PC-9 (cell line): ENCODE measurements around the gene PLAAT4. TPM values are rescaled to one million over a fixed set of nuclear protein-coding genes. Genes with fewer than 3 reads are reported as not detected.

Source experiments
- BruUV-seq: library from RNA; stranded (reverse); fragments of 400-500 nt; replicated peaks from 2 replicates; lab custom pipeline; 2021; lab: Mats Ljungman, UMichigan
- CTCF ChIA-PET: fragments of 300-600 bp; sonication (Branson Sonifier 250); formaldehyde crosslinking; loops from one replicate; lab custom pipeline; 2022; ENCODE audit warnings: antibody characterized with exemption; lab: Charles Lee
- POLR2A ChIA-PET: fragments of 300-600 bp; sonication (Branson Sonifier 250); formaldehyde crosslinking; loops from one replicate; lab custom pipeline; 2022; ENCODE audit warnings: antibody characterized with exemption; ENCODE audit not compliant: unreplicated experiment; lab: Charles Lee
- DNase-seq, 2 experiments: peaks; one replicate each; pipeline versions ENCODE4 v3.0.0 to v3.0.0-alpha.2; 2015 to 2022; ENCODE audit warnings: mixed read lengths in 1 of 2
- H2AFZ ChIP-seq: fragments of 200-600 bp; sonication (generic); 2 replicates; pipeline ENCODE4 v1.8.1; 2017; ENCODE audit warnings: antibody characterized with exemption
- H3F3A ChIP-seq: fragments of 200-600 bp; sonication (generic); 2 replicates; pipeline ENCODE4 v1.8.1; 2017; ENCODE audit warnings: antibody characterized with exemption, mild to moderate bottlenecking, low read depth; ENCODE audit not compliant: insufficient read depth
- H3K27ac ChIP-seq: fragments of 200-600 bp; sonication (generic); 2 replicates; pipeline ENCODE4 v1.6.1; 2016; ENCODE audit warnings: mixed run types
- H3K27me3 ChIP-seq: fragments of 200-600 bp; sonication (generic); 2 replicates; pipeline ENCODE4 v1.6.1; 2016; ENCODE audit warnings: low read depth, mixed run types; ENCODE audit not compliant: insufficient read depth
- H3K36me3 ChIP-seq: fragments of 200-600 bp; sonication (generic); 2 replicates; pipeline ENCODE4 v1.6.1; 2016; ENCODE audit warnings: low read depth, mixed run types
- H3K4me1 ChIP-seq: fragments of 200-600 bp; sonication (generic); replicated peaks from 2 replicates; pipeline ENCODE4 v1.6.1; 2016; ENCODE audit warnings: mixed run types; ENCODE audit not compliant: insufficient read depth
- H3K4me2 ChIP-seq: fragments of 200-600 bp; sonication (generic); 2 replicates; pipeline ENCODE4 v1.6.1; 2017; ENCODE audit warnings: mixed run types
- H3K4me3 ChIP-seq: fragments of 200-600 bp; sonication (generic); 2 replicates; pipeline ENCODE4 v1.6.1; 2016; ENCODE audit warnings: mixed run types
- H3K79me2 ChIP-seq: fragments of 200-600 bp; sonication (generic); 2 replicates; pipeline ENCODE4 v1.6.1; 2017; ENCODE audit warnings: low read depth, mixed run types
- H3K9me2 ChIP-seq: fragments of 200-600 bp; sonication (generic); 2 replicates; pipeline ENCODE4 v1.8.1; 2017; ENCODE audit warnings: mild to moderate bottlenecking; ENCODE audit not compliant: insufficient read depth
- H3K9me3 ChIP-seq: fragments of 200-600 bp; sonication (generic); 2 replicates; pipeline ENCODE4 v1.8.1; 2016; ENCODE audit warnings: low read depth; ENCODE audit not compliant: insufficient read depth
- H4K20me1 ChIP-seq: fragments of 200-600 bp; sonication (generic); 2 replicates; pipeline ENCODE4 v1.8.1; 2017; ENCODE audit not compliant: insufficient read depth
- EZH2 ChIP-seq: fragments of 200-600 bp; sonication (generic); IDR thresholded peaks from 2 replicates; pipeline ENCODE4 v1.8.0; 2017; ENCODE audit warnings: antibody characterized with exemption, low read depth
- intact Hi-C: fragments of 100-400 bp; cut with micrococcal nuclease; formaldehyde crosslinking; loops from one replicate; pipeline ENCODE4 v1.10.0; 2022; ENCODE audit not compliant: unreplicated experiment
- total RNA-seq: library from RNA; stranded (reverse); gene quantifications from 2 replicates; pipeline ENCODE4 v1.2.3, GENCODE V29; 2021
- TF ChIP-seq, protein P1 (sequence below): fragments of 200-600 bp; sonication (generic); conservative IDR thresholded peaks from 2 replicates; pipeline ENCODE4 v1.6.1; 2017; ENCODE audit warnings: mixed run types, antibody characterized with exemption, mild to moderate bottlenecking, moderate library complexity

Gene PLAAT4
- total RNA-seq, 1 experiment from 2014 or later = 64.6 TPM

DNA sequence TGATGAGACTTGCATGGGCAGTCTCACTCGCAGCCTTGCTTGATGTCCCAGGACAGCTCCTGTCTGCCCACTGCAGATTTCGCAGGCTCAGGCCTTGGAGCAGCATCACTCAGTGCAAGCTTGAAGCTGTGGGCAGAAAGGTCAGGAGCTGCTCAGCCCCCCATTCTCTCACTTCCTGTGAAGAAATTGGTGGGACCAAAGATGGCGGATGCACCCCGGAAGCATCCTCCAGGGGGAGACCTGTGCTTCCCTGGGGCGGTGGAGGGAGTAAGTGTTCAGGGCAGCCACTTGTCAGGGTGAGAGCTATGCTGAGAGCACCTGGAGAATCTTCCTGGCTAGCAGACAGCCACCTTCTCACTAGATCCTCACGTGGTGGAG, 15.3 kb downstream of the PLAAT4 start:
- Histone ChIP-seq H3K27ac (no peak overlapping the region), H3K79me2 (no peaks in the 10 kb centered on the region), H3K36me3 (no peaks in the 10 kb centered on the region), H3F3A (no peaks in the 10 kb centered on the region), H3K4me3 (no peak overlapping the region), H3K27me3 (no peaks in the 10 kb centered on the region), H3K9me2 (no peaks in the 10 kb centered on the region), H3K4me1 (no peaks in the 10 kb centered on the region), H3K4me2 (no peak overlapping the region), H2AFZ (no peak overlapping the region), H3K9me3 (no peaks in the 10 kb centered on the region), H4K20me1 (no peaks in the 10 kb centered on the region)
- POLR2A ChIA-PET = interaction anchor here (1.8 kb wide), 1 partner anchor 15 kb away, joined by 6 read pairs; the partner anchor contains the start of gene PLAAT4
- CTCF ChIA-PET = interaction anchor here (0.6 kb wide), 1 partner anchor 71 kb away, joined by 3 read pairs; no protein-coding TSS in a partner anchor
- BruUV-seq = no TSS peak
- DNase-seq = no peak
- TF ChIP-seq, protein P1, sequence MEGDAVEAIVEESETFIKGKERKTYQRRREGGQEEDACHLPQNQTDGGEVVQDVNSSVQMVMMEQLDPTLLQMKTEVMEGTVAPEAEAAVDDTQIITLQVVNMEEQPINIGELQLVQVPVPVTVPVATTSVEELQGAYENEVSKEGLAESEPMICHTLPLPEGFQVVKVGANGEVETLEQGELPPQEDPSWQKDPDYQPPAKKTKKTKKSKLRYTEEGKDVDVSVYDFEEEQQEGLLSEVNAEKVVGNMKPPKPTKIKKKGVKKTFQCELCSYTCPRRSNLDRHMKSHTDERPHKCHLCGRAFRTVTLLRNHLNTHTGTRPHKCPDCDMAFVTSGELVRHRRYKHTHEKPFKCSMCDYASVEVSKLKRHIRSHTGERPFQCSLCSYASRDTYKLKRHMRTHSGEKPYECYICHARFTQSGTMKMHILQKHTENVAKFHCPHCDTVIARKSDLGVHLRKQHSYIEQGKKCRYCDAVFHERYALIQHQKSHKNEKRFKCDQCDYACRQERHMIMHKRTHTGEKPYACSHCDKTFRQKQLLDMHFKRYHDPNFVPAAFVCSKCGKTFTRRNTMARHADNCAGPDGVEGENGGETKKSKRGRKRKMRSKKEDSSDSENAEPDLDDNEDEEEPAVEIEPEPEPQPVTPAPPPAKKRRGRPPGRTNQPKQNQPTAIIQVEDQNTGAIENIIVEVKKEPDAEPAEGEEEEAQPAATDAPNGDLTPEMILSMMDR = no peak
- no peak for TF ChIP-seq EZH2
- intact Hi-C loops = no loop called here

DNA sequence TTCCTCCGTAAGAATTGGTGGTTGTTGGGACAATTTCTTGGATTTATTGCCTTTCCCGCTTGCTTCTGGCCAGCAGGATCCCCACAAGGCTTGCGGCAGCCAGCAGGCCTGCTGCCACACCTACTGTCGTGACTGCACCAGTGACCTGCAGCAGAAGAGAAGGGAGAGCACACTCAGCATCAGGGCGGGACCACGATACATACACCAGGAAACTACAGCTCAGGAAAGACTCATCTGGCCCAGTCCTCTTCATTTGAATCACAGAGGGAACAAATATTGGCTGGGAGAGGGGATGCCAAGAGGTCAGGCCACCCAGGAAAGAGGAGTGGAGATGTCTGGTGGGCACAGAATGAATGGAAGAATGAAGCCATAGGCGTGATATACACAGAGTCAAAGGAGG, 16.3 kb downstream of the PLAAT4 start:
- Histone ChIP-seq H4K20me1 (no peaks in the 10 kb centered on the region), H3K9me2 (no peaks in the 10 kb centered on the region), H3K4me2 (no peak overlapping the region), H3K79me2 (no peaks in the 10 kb centered on the region), H3K9me3 (no peaks in the 10 kb centered on the region), H3K36me3 (no peaks in the 10 kb centered on the region), H3K27ac (no peak overlapping the region), H2AFZ (no peak overlapping the region), H3K4me1 (no peaks in the 10 kb centered on the region), H3F3A (no peaks in the 10 kb centered on the region), H3K27me3 (no peaks in the 10 kb centered on the region), H3K4me3 (no peak overlapping the region)
- ChIA-PET POLR2A (interaction anchor here (0.6 kb wide), 2 partner anchors 15 to 67 kb away, joined by 3 to 5 read pairs; no protein-coding TSS in a partner anchor), CTCF (no interaction called here)
- BruUV-seq = no TSS peak
- TF ChIP-seq, protein P1 = no peak
- no peak for TF ChIP-seq EZH2
- intact Hi-C loops = no loop called here
- peak in 1 of 2 experiments; percentile 43 for DNase-seq

DNA sequence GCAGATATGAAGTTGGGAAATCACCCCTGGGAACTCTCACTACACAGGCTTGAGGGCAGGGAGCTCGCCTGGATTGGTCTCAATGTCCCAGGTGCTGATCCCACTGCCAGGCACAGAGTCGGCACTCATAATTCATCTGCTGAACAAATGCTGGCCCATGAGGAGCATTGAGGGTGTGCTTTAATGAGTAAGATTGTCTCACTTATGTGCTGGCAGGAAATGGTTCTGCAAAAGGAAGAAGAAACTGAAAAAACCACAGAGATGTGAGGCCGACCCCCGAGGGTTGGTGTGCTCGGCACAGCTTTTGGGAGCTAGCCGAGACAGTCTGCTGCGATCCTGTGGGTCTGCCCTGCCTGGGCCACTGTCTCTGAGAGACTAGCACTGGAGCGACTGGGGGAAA, 17.2 kb downstream of the PLAAT4 start:
- no TSS peak for BruUV-seq
- Histone ChIP-seq H3K4me3 (no peak overlapping the region), H3K27me3 (no peaks in the 10 kb centered on the region), H2AFZ (no peak overlapping the region), H3K4me2 (no peak overlapping the region), H3K9me2 (no peaks in the 10 kb centered on the region), H3K36me3 (no peaks in the 10 kb centered on the region), H3F3A (no peaks in the 10 kb centered on the region), H4K20me1 (no peaks in the 10 kb centered on the region), H3K4me1 (peaks cover 7% of the 10 kb centered on the region), H3K27ac (no peak overlapping the region), H3K79me2 (no peaks in the 10 kb centered on the region), H3K9me3 (no peaks in the 10 kb centered on the region)
- TF ChIP-seq, protein P1 = no peak
- TF ChIP-seq EZH2 = no peak
- POLR2A ChIA-PET = no interaction called here
- DNase-seq = no peak
- intact Hi-C loops = no loop called here
- CTCF ChIA-PET = interaction anchor here (0.6 kb wide), 2 partner anchors 465 to 1135 kb away, joined by 3 read pairs; no protein-coding TSS in a partner anchor
